Suppressor macrophage (primary cell): Measurements from ENCODE around the gene IL3.
A peak's percentile ranks its signal among the peaks of the same experiment; 100 is the strongest.

Source experiments
- DNase-seq, 4 experiments: peaks; one replicate each; pipeline ENCODE4 v3.0.0-alpha.2; 2020 to 2022

Gene IL3

GRCh38 chr5:132073231-132074013, 13.0 kb downstream of the IL3 start, which contains the start of gene CSF2:
CSF2 (plus strand) TSS chr5:132073789; CDS start chr5:132073824, 35 bp downstream.
- DNase-seq = peak in 1 of 4 experiments; percentile 25

- no peak for DNase-seq
Measured at GRCh38 chr5:132074091-132074771, 13.8 kb downstream of the IL3 start.

- DNase-seq = peak in 2 of 4 experiments; percentile 16 to 37
Measured at GRCh38 chr5:132074772-132075718, 14.6 kb downstream of the IL3 start.

- DNase-seq = no peak
Measured at GRCh38 chr5:132075719-132076077, 15.2 kb downstream of the IL3 start.

GRCh38 chr5:132076202-132076830, 15.9 kb downstream of the IL3 start:
- DNase-seq = no peak

GRCh38 chr5:132076983-132077382, 16.5 kb downstream of the IL3 start:
- DNase-seq = no peak

GRCh38 chr5:132079081-132079480, 18.6 kb downstream of the IL3 start:
- no peak for DNase-seq

GRCh38 chr5:132079619-132080018, 19.2 kb downstream of the IL3 start:
- no peak for DNase-seq

- no peak for DNase-seq
Measured at GRCh38 chr5:132080595-132080994, 20.1 kb downstream of the IL3 start.

- DNase-seq = no peak
Measured at GRCh38 chr5:132081458-132081857, 21.0 kb downstream of the IL3 start.

- no peak for DNase-seq
Measured at GRCh38 chr5:132082329-132083023, 22.0 kb downstream of the IL3 start.

- no peak for DNase-seq
Measured at GRCh38 chr5:132083071-132083678, 22.7 kb downstream of the IL3 start.

- no peak for DNase-seq
Measured at GRCh38 chr5:132085686-132086085, 25.2 kb downstream of the IL3 start.

GRCh38 chr5:132086277-132086794, 25.9 kb downstream of the IL3 start:
- DNase-seq = peak; percentile 42 to 63 (median 56)

GRCh38 chr5:132087176-132087575, 26.7 kb downstream of the IL3 start:
- DNase-seq = no peak

- DNase-seq = no peak
Measured at GRCh38 chr5:132087661-132088060, 27.2 kb downstream of the IL3 start.

GRCh38 chr5:132089363-132089762, 28.9 kb downstream of the IL3 start:
- no peak for DNase-seq

GRCh38 chr5:132090107-132090506, 29.7 kb downstream of the IL3 start:
- DNase-seq = no peak

GRCh38 chr5:132093271-132093670, 32.8 kb downstream of the IL3 start:
- no peak for DNase-seq

- peak; percentile 36 to 73 (median 44) for DNase-seq
Measured at GRCh38 chr5:132094393-132095076, 34.1 kb downstream of the IL3 start.

- no peak for DNase-seq
Measured at GRCh38 chr5:132095077-132095410, 34.6 kb downstream of the IL3 start.
